HG02840 (cell line): ENCODE data around the gene DLK1.

Source experiments
- ATAC-seq: cut with Tn5 transposase; IDR thresholded peaks from one replicate; pipeline ENCODE4 v1.9.1; 2021; ENCODE audit warnings: mild to moderate bottlenecking, moderate library complexity, moderate number of reproducible peaks; ENCODE audit not compliant: unreplicated experiment, low FRiP score

DLK1 gene

GRCh38 chr14:100731846-100732765 lies 5.4 kb downstream of the DLK1 start:
- ATAC-seq: no peak

- ATAC-seq: no peak
Measured at GRCh38 chr14:100732766-100733100, 6.0 kb downstream of the DLK1 start.

- ATAC-seq: no peak
Measured at GRCh38 chr14:100733152-100733850, 6.6 kb downstream of the DLK1 start.

GRCh38 chr14:100734031-100734990 lies 7.6 kb downstream of the DLK1 start:
- ATAC-seq: no peak

GRCh38 chr14:100735271-100735670 lies 8.6 kb downstream of the DLK1 start:
- ATAC-seq: no peak

DNA sequence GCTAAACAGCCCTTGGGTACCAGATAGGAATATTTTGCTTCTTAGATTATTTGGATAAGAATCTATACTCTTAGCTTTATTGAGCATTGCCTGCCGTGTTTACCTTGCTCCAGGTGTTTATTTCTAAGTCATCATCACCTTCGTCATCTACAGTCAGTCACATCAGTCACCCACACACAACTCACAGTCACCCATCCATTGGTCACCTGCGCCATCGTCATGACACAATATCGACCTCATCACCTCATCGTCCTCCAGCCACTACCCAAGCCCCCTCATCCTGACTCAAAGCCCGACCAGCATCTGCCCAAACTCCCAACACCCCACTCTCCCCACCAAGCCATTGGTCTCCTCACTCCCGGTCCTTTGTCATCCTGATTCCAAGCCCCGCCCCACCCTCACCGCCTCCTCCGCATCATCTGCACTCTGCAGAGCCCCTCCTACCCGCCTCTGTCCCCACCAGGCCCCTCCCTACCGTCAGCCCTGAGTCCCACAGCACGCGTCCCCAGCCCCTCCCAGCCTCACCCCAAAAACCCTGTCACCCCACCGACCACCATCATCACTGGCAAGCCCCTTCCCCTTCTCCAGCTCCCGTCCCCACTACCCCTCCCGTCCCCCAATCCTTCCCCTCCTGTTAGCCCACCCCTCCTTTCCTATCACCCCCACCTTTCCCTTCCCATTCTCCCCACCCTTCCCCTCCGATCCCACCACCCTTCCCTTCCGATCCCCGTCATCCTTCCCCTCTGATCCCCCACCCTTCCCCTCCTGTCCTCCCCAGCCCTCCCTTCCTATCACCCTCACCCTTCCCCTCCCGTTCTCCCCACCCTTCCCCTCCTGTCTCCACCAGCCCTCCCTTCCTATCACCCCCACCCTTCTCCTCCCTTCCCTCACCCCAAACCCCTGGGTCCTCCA lies 9.8 kb downstream of the DLK1 start:
- ATAC-seq: no peak

GRCh38 chr14:100737526-100737925 lies 10.8 kb downstream of the DLK1 start:
- no peak for ATAC-seq

- ATAC-seq: no peak
Measured at GRCh38 chr14:100738269-100738691, 11.6 kb downstream of the DLK1 start.

DNA sequence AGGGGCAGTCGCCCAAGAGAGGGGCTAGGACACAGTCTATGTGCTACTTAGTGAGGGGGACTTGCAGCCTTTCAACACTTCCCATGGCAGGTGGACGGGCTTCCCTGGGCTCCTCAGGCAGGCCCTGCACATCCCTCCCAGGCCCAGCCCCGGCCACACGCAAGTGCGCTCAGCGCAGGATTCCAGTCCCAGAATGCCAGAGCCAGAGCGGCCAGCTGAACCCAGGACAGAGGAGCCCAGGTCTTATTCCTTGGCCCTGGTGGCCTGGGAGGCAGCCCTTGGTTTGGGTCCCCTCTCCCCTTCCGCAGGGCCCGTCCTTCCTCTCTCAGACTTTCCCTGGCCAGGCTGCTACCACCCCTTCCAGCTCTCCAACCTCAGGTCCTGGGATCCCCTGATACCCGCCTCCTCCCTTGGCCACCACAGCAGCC lies 12.0 kb downstream of the DLK1 start:
- ATAC-seq: no peak

GRCh38 chr14:100739306-100739705 lies 12.6 kb downstream of the DLK1 start:
- ATAC-seq: no peak

- no peak for ATAC-seq
Measured at GRCh38 chr14:100740196-100740825, 13.6 kb downstream of the DLK1 start.

- no peak for ATAC-seq
Measured at GRCh38 chr14:100740929-100741328, 14.2 kb downstream of the DLK1 start.

- no peak for ATAC-seq
Measured at GRCh38 chr14:100741966-100742365, 15.3 kb downstream of the DLK1 start.

DNA sequence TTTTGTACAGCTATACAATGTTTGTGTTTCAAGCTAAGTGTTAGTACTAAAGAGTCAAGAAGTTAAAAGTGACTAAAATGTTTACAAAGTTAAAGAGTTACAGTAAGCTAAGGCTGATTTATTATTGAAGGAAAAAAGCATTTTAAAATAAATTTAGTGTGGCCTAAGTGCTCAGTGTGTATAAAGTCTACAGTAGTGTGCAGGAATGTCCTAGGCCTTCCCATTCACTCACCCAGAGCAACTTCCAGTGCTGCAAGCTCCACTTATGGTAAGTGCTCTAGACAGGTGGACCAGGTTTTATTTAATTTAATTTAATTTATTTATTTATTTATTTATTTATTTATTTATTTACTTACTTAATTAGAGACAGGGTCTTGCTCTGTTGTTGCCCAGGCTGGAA lies 19.6 kb downstream of the DLK1 start:
- no peak for ATAC-seq

GRCh38 chr14:100747021-100747586 lies 20.4 kb downstream of the DLK1 start:
- ATAC-seq: no peak

DNA sequence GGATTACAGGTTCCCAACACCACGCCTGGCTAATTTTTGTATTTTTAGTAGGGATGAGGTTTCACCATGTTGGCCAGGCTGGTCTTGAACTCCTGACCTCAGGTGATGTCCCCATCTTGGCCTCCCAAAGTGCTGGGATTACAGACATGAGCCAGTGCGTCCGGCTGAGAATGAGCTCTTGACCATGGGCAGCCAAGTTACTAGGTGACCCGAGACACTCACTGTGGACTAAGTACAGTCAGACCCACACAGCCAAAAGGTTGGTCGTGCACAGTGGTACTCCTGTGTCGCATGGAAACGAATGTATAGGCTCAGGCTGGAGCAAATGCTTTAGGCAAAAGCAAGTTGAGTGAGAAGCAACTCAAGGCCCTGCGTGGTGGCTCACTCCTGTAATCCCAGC lies 21.0 kb downstream of the DLK1 start:
- ATAC-seq: no peak

GRCh38 chr14:100748403-100748802 lies 21.7 kb downstream of the DLK1 start:
- no peak for ATAC-seq

DNA sequence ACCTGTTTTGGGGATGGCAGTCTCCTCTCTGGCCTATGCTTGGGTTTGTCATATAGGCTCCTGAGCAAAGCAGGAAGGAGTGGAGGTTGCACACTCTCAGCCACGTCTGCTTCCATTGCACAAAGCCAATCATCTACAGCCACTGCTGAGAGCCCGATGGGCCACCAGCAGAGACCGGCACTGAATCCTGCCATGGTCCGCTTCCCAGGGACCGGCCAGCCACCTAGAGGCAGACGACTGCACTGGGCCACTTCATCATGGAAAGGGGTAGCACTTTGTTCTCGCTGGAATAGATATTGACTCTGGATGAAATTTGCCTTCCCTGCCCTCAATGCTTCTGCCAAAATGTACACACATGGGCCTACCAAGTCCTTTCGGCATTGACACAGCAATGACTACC lies 22.3 kb downstream of the DLK1 start:
- no peak for ATAC-seq
